GM18867 (cell line): ENCODE measurements around the gene KIF2C.
A peak's percentile ranks its signal among the peaks of the same experiment; 100 is the strongest.

Experiments used
- ATAC-seq: cut with Tn5 transposase; IDR thresholded peaks from one replicate; pipeline ENCODE4 v1.9.1; 2021; ENCODE audit warnings: mild to moderate bottlenecking, moderate library complexity; ENCODE audit not compliant: unreplicated experiment

Gene KIF2C

GRCh38 chr1:44775078-44775929 is 35.7 kb downstream of the KIF2C start, which contains the start of gene RPS8:
TSS of gene RPS8 (plus strand) at chr1:44775540. CDS start at chr1:44775597, 57 bp downstream.
- peak; percentile 76 for ATAC-seq

DNA sequence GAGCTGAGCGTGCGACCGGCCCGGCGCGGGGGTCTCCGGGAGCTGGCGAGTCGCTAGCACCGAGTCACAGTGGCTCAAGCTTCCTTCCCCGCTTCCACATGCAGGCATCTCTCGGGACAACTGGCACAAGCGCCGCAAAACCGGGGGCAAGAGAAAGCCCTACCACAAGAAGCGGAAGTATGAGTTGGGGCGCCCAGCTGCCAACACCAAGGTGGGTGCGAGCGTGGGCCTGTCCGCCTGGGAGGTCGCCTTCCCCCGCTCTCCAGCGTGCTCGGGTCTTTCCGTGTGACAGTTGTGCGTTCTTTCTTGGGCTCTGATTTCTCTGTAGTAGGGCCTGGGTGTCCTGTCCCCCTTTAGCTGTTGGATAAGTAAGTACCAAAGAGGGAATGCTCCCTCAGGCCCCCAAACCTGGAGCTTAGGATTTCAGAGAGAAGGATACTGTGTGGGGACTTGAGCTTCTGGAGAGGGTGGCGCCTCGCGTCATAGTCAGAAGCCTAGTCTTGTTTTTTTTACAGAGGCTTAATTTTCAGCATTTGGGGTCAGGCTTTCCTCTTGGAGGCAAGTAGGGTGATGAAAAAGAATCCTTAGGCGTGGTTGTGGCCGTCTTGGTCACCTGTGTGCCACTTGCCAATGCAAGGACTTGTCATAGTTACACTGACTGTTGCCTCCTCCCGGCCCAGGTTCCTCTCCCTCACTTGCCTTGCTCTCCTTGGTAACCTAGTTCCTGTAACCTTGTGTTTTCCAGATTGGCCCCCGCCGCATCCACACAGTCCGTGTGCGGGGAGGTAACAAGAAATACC is 36.5 kb downstream of the KIF2C start:
- peak; percentile 20 for ATAC-seq

- no peak for ATAC-seq
These were observed 37.1 kb downstream of the KIF2C start for GRCh38 chr1:44776730-44777068.

DNA sequence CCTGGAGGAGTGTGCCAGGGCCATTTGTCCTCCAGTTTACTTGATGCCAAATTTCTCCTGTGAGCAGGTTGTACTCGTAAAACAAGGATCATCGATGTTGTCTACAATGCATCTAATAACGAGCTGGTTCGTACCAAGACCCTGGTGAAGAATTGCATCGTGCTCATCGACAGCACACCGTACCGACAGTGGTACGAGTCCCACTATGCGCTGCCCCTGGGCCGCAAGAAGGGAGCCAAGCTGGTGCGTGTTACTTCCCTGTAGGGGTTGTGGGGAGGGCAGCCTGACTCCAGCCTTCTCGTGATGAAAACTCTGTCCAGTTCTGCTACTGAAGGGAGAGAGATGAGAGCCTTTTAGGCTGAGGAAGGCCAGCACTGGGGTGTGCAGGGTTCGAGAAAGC is 37.9 kb downstream of the KIF2C start:
- ATAC-seq = no peak

DNA sequence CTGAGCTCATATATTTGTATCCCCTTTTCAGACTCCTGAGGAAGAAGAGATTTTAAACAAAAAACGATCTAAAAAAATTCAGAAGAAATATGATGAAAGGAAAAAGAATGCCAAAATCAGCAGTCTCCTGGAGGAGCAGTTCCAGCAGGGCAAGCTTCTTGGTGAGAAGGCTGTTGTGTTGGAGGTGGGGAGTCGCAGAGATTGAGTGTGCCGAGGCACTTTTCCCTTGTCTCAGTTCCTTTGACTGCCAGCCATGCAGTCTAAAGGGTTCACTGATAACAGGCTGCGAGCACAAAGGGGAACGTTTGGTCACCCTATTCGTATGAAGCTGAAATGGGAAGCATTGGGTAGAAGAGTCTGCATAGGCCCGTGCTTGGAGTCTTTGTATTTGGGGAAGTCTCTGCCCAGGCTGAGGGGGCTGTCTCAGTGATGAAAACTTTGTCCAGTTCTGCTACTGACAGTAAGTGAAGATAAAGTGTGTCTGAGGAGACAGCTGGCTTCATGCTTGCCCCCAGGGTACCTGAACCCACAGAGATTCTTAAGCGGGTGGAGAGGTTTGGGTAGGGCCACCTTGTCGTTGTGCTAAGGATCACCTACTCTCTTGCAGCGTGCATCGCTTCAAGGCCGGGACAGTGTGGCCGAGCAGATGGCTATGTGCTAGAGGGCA is 38.5 kb downstream of the KIF2C start:
- ATAC-seq = no peak

DNA sequence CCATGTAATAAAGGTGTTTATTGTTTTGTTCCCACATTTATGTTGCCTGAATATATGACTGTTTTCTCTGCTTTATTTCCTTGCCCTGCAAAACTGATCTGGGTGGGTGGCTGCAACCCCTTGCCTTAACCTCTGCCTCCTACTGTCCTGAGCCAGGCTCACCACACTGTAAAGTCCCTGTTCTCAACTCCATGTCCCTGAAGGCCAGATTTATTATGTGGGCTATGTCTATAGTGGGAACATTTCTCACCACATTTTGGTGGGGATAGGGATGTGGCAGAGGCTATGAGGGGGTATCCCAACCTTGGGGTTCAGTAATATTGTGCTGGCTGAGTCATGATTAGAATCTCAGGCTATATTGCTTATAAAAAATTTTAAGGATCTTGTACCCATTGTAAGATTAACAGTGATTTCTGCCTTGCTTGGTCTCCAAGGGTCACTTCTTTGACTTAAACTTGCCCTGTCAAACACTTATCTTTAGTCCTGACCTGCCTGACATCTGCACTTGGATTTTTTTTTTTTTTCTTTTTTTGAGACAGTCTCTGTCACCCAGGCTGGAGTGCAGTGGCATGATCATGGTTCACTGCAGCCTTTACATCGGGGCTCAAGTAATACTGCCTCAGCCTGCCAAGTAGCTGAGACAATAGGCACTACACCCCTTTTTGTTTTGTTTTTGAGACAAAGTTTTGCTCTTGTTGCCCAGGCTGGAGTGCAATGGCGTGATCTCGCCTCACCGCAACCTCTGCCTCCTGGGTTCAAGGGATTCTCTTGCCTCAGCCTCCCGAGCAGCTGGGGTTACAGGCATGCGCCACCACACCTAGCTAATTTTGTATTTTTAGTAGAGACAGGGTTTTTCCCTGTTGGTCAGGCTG is 39.3 kb downstream of the KIF2C start:
- no peak for ATAC-seq

GRCh38 chr1:44780583-44781121 is 41.0 kb downstream of the KIF2C start:
- no peak for ATAC-seq

DNA sequence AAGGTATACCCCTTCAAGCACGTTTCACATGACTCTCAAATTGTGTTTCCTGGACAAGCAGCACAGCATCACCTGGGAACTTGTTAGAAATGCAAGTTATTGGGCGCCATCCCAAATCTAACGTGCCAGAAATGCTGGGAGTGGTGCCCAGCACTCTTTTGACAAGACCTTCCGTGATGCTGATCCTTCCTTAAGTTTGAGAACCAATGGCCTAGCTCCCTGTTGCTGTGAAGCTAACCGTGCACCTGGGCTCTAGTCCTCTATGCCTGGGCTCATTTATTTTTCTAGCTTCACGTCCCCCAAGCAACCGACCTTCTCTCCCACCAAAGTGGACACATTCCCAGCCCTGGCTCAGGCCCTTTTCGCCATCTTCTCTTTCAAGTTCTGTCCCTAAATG is 44.1 kb downstream of the KIF2C start:
- ATAC-seq = no peak

DNA sequence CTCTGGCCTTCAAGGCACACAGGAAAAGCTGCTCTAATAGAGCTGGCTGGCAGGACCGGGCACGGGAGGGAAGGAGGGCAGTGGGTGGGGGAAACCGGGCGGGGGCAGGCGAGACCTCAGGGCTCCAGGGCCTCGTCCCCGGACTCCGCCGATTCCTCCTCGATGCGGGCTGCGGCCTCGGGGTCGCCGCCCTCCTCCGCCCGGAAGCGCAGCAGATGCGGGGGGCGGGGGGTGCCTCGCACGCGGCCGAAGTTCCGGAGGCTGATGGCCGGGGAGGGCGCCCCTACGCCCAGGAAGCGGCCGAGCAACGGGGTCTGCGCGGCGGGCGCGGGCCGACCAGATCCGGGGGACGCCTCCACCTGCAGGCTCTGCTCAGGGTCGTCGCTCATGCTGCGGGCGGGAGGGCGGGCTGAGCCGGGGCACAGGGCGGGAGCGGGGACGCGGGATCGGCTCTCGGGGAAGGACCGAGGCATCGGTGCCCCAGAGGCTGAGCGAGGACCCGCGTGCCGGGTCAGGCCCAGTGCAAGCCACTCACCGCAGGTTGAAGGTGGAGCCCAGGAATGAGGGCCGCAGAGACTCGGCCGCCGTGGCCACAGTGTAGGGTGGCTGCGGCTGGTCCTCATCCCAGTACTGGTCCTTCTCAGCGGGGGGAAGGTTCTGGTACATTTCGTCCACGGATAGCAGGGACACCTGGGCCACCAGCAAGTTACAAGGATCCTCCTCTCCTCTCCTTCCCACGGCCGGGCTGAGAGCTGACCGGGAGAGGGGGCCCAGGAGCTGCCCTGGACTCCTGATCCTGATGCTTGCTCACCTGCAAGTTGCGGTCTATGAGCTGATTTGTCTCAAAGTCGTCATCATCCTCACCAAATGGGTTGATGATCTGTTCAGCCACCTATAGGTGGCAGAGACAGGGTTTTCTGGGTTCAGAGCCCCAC is 44.7 kb downstream of the KIF2C start:
- ATAC-seq = no peak

GRCh38 chr1:44785029-44785380 is 45.4 kb downstream of the KIF2C start:
- no peak for ATAC-seq

DNA sequence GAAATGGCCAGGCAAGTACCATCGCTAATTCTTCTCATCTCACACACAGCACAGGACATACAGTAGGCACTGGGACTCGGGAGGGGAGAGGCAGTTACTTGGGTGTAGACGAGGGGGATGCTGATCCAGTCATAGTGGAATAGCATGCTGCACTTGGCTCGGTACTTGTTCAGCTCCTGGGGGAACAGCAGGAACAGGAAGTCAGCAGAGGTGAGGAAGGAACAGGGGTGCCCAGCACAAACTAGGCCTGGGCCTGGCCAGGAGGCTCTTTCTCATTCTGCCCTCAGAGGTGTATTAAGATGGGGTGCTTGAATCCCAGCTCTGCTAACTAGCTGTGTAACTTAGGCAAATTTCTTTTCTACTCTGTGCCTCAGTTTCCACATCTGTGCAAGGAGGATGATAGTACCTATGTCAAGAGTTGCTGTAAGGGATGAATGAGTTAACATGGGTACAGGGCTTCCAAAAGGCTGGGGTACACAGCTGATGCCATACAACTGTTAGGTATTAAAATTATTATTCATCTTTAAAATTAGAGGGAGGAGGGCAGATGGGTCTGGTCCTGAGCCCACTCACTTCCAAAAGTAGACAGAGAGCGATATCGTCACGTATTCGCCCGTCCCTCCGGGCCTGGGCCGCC is 46.0 kb downstream of the KIF2C start:
- ATAC-seq = no peak

- ATAC-seq = peak; percentile 50
These were observed 46.7 kb downstream of the KIF2C start for GRCh38 chr1:44786138-44786840.

DNA sequence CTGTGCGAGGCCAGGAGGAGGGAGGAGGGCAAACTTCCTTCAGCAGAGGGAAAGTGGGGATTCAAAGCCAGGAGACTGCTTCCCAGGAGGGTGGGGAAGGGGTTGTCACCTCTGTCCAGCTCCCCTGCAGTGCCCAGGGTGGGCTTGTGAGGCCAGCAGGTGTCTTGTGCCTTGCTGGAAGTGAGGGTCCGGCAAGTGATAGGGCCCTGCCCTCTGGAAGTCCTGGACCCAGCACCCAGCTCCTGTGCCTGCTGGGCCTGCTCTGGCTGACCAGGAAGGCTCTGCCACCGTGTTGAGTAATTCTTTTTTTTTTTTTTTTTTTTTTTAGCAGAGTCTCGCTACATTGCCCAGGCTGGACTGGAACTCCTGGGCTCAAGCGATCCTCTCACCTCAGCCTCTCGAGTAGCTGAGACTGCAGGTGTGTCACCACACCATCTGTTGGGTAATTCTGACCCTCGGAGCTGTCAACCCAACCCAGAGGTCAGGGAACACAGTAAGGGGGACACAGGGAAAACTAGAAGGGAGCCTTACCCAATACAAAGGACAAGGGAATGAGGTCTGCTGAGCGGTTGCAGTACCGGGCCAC is 47.3 kb downstream of the KIF2C start:
- ATAC-seq = no peak

- no peak for ATAC-seq
These were observed 47.9 kb downstream of the KIF2C start for GRCh38 chr1:44787506-44787905.

GRCh38 chr1:44788120-44788860 is 48.7 kb downstream of the KIF2C start, which contains the start of gene BEST4:
TSS of gene BEST4 (minus strand) at chr1:44788170. CDS start at chr1:44787705, 465 bp downstream.
- no peak for ATAC-seq

GRCh38 chr1:44790968-44791801 is 51.5 kb downstream of the KIF2C start:
- ATAC-seq = no peak
